ENCODE data around the gene HTR3A.

HTR3A gene

GRCh38 chr11:113985906-113986305 is 11.0 kb downstream of the HTR3A start:
- H3K27ac ChIP-seq = no peak overlapping the region
- no peak overlapping the region for H3K4me2 ChIP-seq
- H3K27me3 ChIP-seq (ENCODE audit: insufficient read depth, low read depth) = no peaks in the 10 kb centered on the region
- TF ChIP-seq CTCF (conservative IDR thresholded peaks at IDR 0.05; ENCODE audit: low read depth, low read length) = no peak
- no peak overlapping the region for H3K4me3 ChIP-seq (IDR thresholded peaks at IDR 0.05; ENCODE audit: insufficient read depth, low read depth, low read length)
- H4K20me1 ChIP-seq (ENCODE audit: insufficient read depth) = no peaks in the 10 kb centered on the region
- H3K4me1 ChIP-seq (ENCODE audit: low read depth, poor library complexity, severe bottlenecking) = no peaks in the 10 kb centered on the region
- H3K9ac ChIP-seq = no peak overlapping the region
- no peak overlapping the region for H2AFZ ChIP-seq (ENCODE audit: low read depth)
- H3K36me3 ChIP-seq (ENCODE audit: insufficient read depth) = no peaks in the 10 kb centered on the region
- H3K79me2 ChIP-seq (ENCODE audit: insufficient read depth, low read depth) = no peaks in the 10 kb centered on the region

- H3K4me3 ChIP-seq (IDR thresholded peaks at IDR 0.05; ENCODE audit: insufficient read depth, low read depth, low read length) = no peak overlapping the region
- no peaks in the 10 kb centered on the region for H4K20me1 ChIP-seq (ENCODE audit: insufficient read depth)
- H2AFZ ChIP-seq (ENCODE audit: low read depth) = no peak overlapping the region
- H3K27me3 ChIP-seq (ENCODE audit: insufficient read depth, low read depth) = no peaks in the 10 kb centered on the region
- no peaks in the 10 kb centered on the region for H3K4me1 ChIP-seq (ENCODE audit: low read depth, poor library complexity, severe bottlenecking)
- H3K79me2 ChIP-seq (ENCODE audit: insufficient read depth, low read depth) = no peaks in the 10 kb centered on the region
- no peak overlapping the region for H3K4me2 ChIP-seq
- TF ChIP-seq CTCF (conservative IDR thresholded peaks at IDR 0.05; ENCODE audit: low read depth, low read length) = no peak
- H3K27ac ChIP-seq = no peak overlapping the region
- H3K36me3 ChIP-seq (ENCODE audit: insufficient read depth) = no peaks in the 10 kb centered on the region
- H3K9ac ChIP-seq = no peak overlapping the region
Measured at GRCh38 chr11:113986351-113987140, 11.6 kb downstream of the HTR3A start.

GRCh38 chr11:113989381-113989780 is 14.5 kb downstream of the HTR3A start:
- Histone ChIP-seq H3K27ac (no peak overlapping the region), H3K4me2 (no peak overlapping the region), H2AFZ (ENCODE audit: low read depth) (no peak overlapping the region), H3K27me3 (ENCODE audit: insufficient read depth, low read depth) (no peaks in the 10 kb centered on the region), H3K79me2 (ENCODE audit: insufficient read depth, low read depth) (no peaks in the 10 kb centered on the region), H3K4me1 (ENCODE audit: low read depth, poor library complexity, severe bottlenecking) (no peaks in the 10 kb centered on the region), H4K20me1 (ENCODE audit: insufficient read depth) (no peaks in the 10 kb centered on the region), H3K4me3 (IDR thresholded peaks at IDR 0.05; ENCODE audit: insufficient read depth, low read depth, low read length) (no peak overlapping the region), H3K36me3 (ENCODE audit: insufficient read depth) (no peaks in the 10 kb centered on the region), H3K9ac (no peak overlapping the region)
- TF ChIP-seq CTCF (conservative IDR thresholded peaks at IDR 0.05; ENCODE audit: low read depth, low read length) = no peak

GRCh38 chr11:113989916-113990315 is 15.0 kb downstream of the HTR3A start:
- H3K27me3 ChIP-seq (ENCODE audit: insufficient read depth, low read depth) = no peaks in the 10 kb centered on the region
- H3K27ac ChIP-seq = no peak overlapping the region

More at GRCh38 chr11:113989916-113990315, 15.0 kb downstream of the HTR3A start:
- Histone ChIP-seq H2AFZ (ENCODE audit: low read depth) (no peak overlapping the region), H3K4me3 (IDR thresholded peaks at IDR 0.05; ENCODE audit: insufficient read depth, low read depth, low read length) (no peak overlapping the region), H4K20me1 (ENCODE audit: insufficient read depth) (no peaks in the 10 kb centered on the region), H3K4me2 (no peak overlapping the region), H3K79me2 (ENCODE audit: insufficient read depth, low read depth) (no peaks in the 10 kb centered on the region), H3K9ac (no peak overlapping the region), H3K36me3 (ENCODE audit: insufficient read depth) (no peaks in the 10 kb centered on the region), H3K4me1 (ENCODE audit: low read depth, poor library complexity, severe bottlenecking) (no peaks in the 10 kb centered on the region)
- TF ChIP-seq CTCF (conservative IDR thresholded peaks at IDR 0.05; ENCODE audit: low read depth, low read length) = no peak

Data from KMS-11 (cell line).